Left ventricle myocardium inferior (tissue), 1 donor: Measurements from ENCODE around the gene EED. TPM values are rescaled to one million over a fixed set of nuclear protein-coding genes. Genes with fewer than 3 reads are reported as not detected.

Source experiments
- DNase-seq: peaks from one replicate; pipeline ENCODE4 v3.0.0-alpha.2; 2020
- H3K27ac ChIP-seq: fragments of 200-600 bp; replicated peaks from 2 replicates; pipeline ENCODE4 v1.8.0; 2021
- H3K27me3 ChIP-seq: fragments of 200-600 bp; 2 replicates; pipeline ENCODE4 v1.8.0; 2021; ENCODE audit warnings: low read depth
- H3K36me3 ChIP-seq: fragments of 200-600 bp; 2 replicates; pipeline ENCODE4 v1.8.0; 2021
- H3K4me1 ChIP-seq: fragments of 200-600 bp; 2 replicates; pipeline ENCODE4 v1.8.0; 2021
- H3K4me3 ChIP-seq: fragments of 200-600 bp; 2 replicates; pipeline ENCODE4 v1.8.0; 2021; ENCODE audit warnings: mild to moderate bottlenecking, moderate library complexity
- H3K9me3 ChIP-seq: fragments of 200-600 bp; replicated peaks from 2 replicates; pipeline ENCODE4 v1.8.0; 2021
- intact Hi-C: fragments of 100-400 bp; cut with micrococcal nuclease; formaldehyde crosslinking; loops from one replicate; pipeline ENCODE4 v1.11.0; 2022
- total RNA-seq: library from RNA; stranded (reverse); fragmentation: NEBNext Ultra II Directional; extraction: Animal tissue kit (Norgen Biotek cat#: 25700); gene quantifications from one replicate; pipeline ENCODE4 v1.2.1, GENCODE V29; 2021
- TF ChIP-seq, protein P1 (sequence below): fragments of 200-600 bp; IDR thresholded peaks from 2 replicates; pipeline ENCODE4 v1.8.0; 2021; ENCODE audit warnings: antibody characterized with exemption, mild to moderate bottlenecking, borderline replicate concordance
- donor health status: DM: no; HTN: yes; CAD: no; lungs with severe emphysema.

Gene EED
- total RNA-seq, 1 donor from 2014 or later = 13.1 TPM

DNA sequence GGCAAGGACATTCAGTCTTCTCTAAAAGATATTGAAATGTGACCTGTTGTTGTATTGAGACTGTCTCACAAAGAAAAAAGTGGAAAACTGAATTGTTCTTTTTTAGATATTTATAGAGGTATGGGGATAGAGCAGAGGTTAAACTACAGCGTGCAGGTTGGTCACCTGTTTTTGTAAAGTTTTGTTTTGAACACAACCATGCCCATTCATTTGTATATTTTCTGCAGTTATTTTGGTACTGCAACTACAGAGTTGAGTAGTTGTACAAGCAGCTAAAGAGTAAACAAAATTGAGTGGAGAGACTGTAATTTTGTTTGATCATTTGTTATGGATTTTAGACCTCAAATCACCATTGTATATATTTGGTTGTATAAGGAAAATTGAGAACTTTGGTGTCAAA, 11.3 kb downstream of the EED start:
- intact Hi-C loops = no loop called here
- H3K27ac ChIP-seq = no peak overlapping the region
- H3K27me3 ChIP-seq = no peaks in the 10 kb centered on the region
- H3K4me3 ChIP-seq = no peak overlapping the region
- peaks cover 6% of the 10 kb centered on the region for H3K4me1 ChIP-seq
- no peak for DNase-seq
- H3K9me3 ChIP-seq = no peaks in the 10 kb centered on the region
- TF ChIP-seq, protein P1, sequence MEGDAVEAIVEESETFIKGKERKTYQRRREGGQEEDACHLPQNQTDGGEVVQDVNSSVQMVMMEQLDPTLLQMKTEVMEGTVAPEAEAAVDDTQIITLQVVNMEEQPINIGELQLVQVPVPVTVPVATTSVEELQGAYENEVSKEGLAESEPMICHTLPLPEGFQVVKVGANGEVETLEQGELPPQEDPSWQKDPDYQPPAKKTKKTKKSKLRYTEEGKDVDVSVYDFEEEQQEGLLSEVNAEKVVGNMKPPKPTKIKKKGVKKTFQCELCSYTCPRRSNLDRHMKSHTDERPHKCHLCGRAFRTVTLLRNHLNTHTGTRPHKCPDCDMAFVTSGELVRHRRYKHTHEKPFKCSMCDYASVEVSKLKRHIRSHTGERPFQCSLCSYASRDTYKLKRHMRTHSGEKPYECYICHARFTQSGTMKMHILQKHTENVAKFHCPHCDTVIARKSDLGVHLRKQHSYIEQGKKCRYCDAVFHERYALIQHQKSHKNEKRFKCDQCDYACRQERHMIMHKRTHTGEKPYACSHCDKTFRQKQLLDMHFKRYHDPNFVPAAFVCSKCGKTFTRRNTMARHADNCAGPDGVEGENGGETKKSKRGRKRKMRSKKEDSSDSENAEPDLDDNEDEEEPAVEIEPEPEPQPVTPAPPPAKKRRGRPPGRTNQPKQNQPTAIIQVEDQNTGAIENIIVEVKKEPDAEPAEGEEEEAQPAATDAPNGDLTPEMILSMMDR = no peak
- H3K36me3 ChIP-seq = peaks cover 40% of the 10 kb centered on the region

DNA sequence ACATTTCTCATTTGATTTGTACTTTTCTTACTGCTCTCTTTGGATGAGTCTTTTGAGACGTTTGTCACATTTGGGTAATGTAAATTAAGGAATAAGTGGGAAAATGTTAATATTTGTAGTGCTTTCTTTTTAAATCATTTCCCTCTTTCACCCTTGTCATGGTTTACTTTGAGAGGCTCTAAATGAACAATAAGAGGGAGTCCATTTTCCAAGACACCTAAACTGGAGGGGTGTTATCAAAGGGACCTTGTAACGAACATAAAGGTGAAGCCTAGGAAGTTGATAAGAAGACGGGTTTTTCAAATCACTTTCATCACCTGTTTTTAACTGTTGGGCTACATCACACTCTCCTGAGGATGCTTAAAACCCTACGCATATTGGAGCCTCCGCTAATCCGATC, 12.1 kb downstream of the EED start:
- intact Hi-C loops = no loop called here
- TF ChIP-seq, protein P1 = no peak
- Histone ChIP-seq H3K36me3 (peaks cover 45% of the 10 kb centered on the region), H3K27me3 (no peaks in the 10 kb centered on the region), H3K9me3 (no peaks in the 10 kb centered on the region), H3K27ac (no peak overlapping the region), H3K4me3 (no peak overlapping the region), H3K4me1 (peaks cover under 1% of the 10 kb centered on the region)
- DNase-seq = no peak

- Histone ChIP-seq H3K27ac (no peak overlapping the region), H3K4me1 (no peaks in the 10 kb centered on the region), H3K36me3 (peaks cover 54% of the 10 kb centered on the region), H3K4me3 (no peak overlapping the region), H3K27me3 (no peaks in the 10 kb centered on the region), H3K9me3 (no peaks in the 10 kb centered on the region)
- intact Hi-C loops = no loop called here
- TF ChIP-seq, protein P1 = no peak
- no peak for DNase-seq
Measured at GRCh38 chr11:86257446-86257845, 12.9 kb downstream of the EED start.

DNA sequence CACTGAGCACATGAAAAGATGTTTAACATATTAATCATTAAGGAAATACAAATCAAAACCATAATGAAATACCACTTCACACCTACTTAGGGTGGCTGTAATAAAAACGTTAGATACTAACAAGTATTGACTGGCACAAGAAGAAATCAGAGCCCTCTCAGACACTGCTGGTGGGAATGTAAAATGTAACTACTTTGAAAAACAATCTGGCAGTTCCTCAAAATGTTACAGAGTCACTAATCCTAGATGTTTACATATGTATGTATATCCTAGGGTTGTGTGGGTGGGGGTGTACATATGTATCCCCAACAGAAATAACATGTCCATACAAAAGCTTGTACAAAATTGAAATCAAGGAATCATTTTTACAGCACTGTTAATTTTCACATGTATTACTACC, 15.2 kb downstream of the EED start:
- H3K4me1 ChIP-seq = no peaks in the 10 kb centered on the region
- H3K9me3 ChIP-seq = no peaks in the 10 kb centered on the region
- TF ChIP-seq, protein P1 = no peak
- intact Hi-C loops = no loop called here
- no peaks in the 10 kb centered on the region for H3K27me3 ChIP-seq
- H3K36me3 ChIP-seq = peaks cover 70% of the 10 kb centered on the region
- no peak for DNase-seq
- no peak overlapping the region for H3K4me3 ChIP-seq
- no peak overlapping the region for H3K27ac ChIP-seq

DNA sequence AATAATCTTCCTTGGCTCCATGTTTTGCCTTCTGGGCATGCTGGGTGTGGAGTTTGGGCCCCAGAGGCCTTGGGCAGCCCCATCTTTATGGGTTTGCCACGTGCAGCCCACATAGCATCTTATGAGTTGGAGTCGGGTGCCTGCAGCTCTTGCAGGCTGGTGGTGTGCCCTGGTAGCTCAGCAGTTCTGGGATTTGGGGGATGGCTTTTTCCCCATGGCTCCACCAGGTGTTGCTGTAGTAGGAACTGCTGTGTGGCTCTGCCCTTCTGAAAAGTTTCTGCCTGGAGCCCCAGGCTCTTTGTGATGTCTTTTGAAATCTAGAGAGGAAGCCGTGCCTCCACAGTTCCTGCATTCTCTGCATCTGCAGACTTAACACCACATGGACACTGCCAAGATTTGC, 16.8 kb downstream of the EED start:
- intact Hi-C loops = no loop called here
- TF ChIP-seq, protein P1 = no peak
- Histone ChIP-seq H3K9me3 (no peaks in the 10 kb centered on the region), H3K4me1 (no peaks in the 10 kb centered on the region), H3K36me3 (peaks cover 70% of the 10 kb centered on the region), H3K27ac (no peak overlapping the region), H3K4me3 (no peak overlapping the region), H3K27me3 (no peaks in the 10 kb centered on the region)
- no peak for DNase-seq

DNA sequence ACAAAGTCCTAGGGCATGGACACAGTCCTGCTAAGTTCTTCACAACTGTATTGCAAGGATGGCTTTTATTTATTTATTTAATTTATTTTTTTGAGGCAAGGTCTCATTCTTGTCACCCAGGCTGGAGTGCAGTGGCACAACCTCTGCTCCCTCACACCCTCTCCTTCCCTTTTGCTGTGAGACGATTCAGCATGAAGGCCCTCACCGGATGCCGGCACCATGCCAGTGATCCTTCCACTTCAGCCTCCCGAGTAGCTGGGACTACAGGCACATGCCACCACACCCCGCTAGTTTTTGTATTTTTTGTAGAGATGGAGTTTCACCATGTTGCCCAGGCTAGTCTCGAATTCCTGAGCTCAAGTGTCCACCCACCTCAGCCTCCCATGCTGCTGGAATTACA, 17.8 kb downstream of the EED start:
- TF ChIP-seq, protein P1 = no peak

More for the DNA sequence above, 17.8 kb downstream of the EED start:
- Histone ChIP-seq H3K4me3 (no peak overlapping the region), H3K4me1 (no peaks in the 10 kb centered on the region), H3K27me3 (no peaks in the 10 kb centered on the region), H3K27ac (no peak overlapping the region), H3K36me3 (peaks cover 60% of the 10 kb centered on the region), H3K9me3 (no peaks in the 10 kb centered on the region)
- no peak for DNase-seq
- intact Hi-C loops = no loop called here
